NOMO-1 treated with DMSO at 0.1 percent for 48 hours (cell line): ENCODE results near the gene SLC22A12.

Experiments
- DNase-seq: peaks from one replicate; lab custom pipeline; 2025; ENCODE audit not compliant: unreplicated experiment; lab: John Stamatoyannopoulos, UW

SLC22A12 gene

GRCh38 chr11:64620381-64620971 is 29.5 kb downstream of the SLC22A12 start:
- DNase-seq = no peak

- DNase-seq = no peak
Measured at GRCh38 chr11:64621283-64622019, 30.4 kb downstream of the SLC22A12 start.

- no peak for DNase-seq
Measured at GRCh38 chr11:64622681-64623080, 31.7 kb downstream of the SLC22A12 start.

- peak; percentile 95 for DNase-seq
Measured at GRCh38 chr11:64624883-64625481, 34.0 kb downstream of the SLC22A12 start.

GRCh38 chr11:64626637-64627036 is 35.6 kb downstream of the SLC22A12 start:
- DNase-seq = no peak

GRCh38 chr11:64627371-64627770 is 36.4 kb downstream of the SLC22A12 start:
- DNase-seq = no peak

- no peak for DNase-seq
Measured at GRCh38 chr11:64628596-64628995, 37.6 kb downstream of the SLC22A12 start.

GRCh38 chr11:64629103-64629502 is 38.1 kb downstream of the SLC22A12 start:
- no peak for DNase-seq

GRCh38 chr11:64629796-64630562 is 39.0 kb downstream of the SLC22A12 start:
- no peak for DNase-seq

- no peak for DNase-seq
Measured at GRCh38 chr11:64631675-64632074, 40.7 kb downstream of the SLC22A12 start.

GRCh38 chr11:64632237-64632636 is 41.2 kb downstream of the SLC22A12 start:
- no peak for DNase-seq

- DNase-seq = no peak
Measured at GRCh38 chr11:64632654-64633053, 41.6 kb downstream of the SLC22A12 start.

GRCh38 chr11:64633555-64634159 is 42.6 kb downstream of the SLC22A12 start:
- no peak for DNase-seq

- no peak for DNase-seq
Measured at GRCh38 chr11:64637334-64638017, 46.5 kb downstream of the SLC22A12 start.

- DNase-seq = no peak
Measured at GRCh38 chr11:64638018-64638665, 47.1 kb downstream of the SLC22A12 start.

- no peak for DNase-seq
Measured at GRCh38 chr11:64638829-64639228, 47.8 kb downstream of the SLC22A12 start.

- no peak for DNase-seq
Measured at GRCh38 chr11:64639885-64640284, 48.9 kb downstream of the SLC22A12 start.

GRCh38 chr11:64641596-64642417 is 50.8 kb downstream of the SLC22A12 start:
- DNase-seq = no peak

GRCh38 chr11:64642418-64642735 is 51.4 kb downstream of the SLC22A12 start:
- no peak for DNase-seq
